PFSK-1 (cell line): ENCODE results near the gene CCDC102A.

Experiments used
- POLR2AphosphoS5 ChIP-seq: IDR thresholded peaks from 2 replicates; pipeline ENCODE4 v1.6.1; 2012; ENCODE audit warnings: low read depth, mild to moderate bottlenecking, control low read depth, low read length, moderate library complexity
- REST ChIP-seq, 2 experiments: IDR thresholded peaks; 2 replicates each; pipeline versions ENCODE4 v1.6.1 to v1.8.0; 2011 to 2012; ENCODE audit warnings: low read depth in 2 of 2, low read length in 2 of 2, control low read depth in 1 of 2, inconsistent platforms in 1 of 2, mild to moderate bottlenecking in 1 of 2, moderate library complexity in 1 of 2; ENCODE audit not compliant: insufficient read depth in 1 of 2
- TAF1 ChIP-seq: IDR thresholded peaks from 2 replicates; pipeline ENCODE4 v1.6.1; 2012; ENCODE audit warnings: low read length, control low read depth, borderline replicate concordance; ENCODE audit not compliant: insufficient read depth

- TF ChIP-seq POLR2AphosphoS5, result no peak
- no peak for TF ChIP-seq TAF1
- TF ChIP-seq REST (IDR thresholded peaks at IDR 0.05; ENCODE audit: insufficient read depth in 1 of 2, low read depth in 2 of 2, low read length in 2 of 2), result no peak
Observed at GRCh38 chr16:57563761-57564160, 27.4 kb upstream of the CCDC102A start.
